GM12874 (cell line): Measurements from ENCODE around the gene TRPM5.

ENCODE experiments used
- TF ChIP-seq, protein P1 (sequence below): IDR thresholded peaks from 2 replicates; pipeline ENCODE4 v1.5.1; 2011; ENCODE audit warnings: low read depth, mild to moderate bottlenecking, control low read depth, low read length, moderate library complexity; ENCODE audit not compliant: insufficient read depth

Gene TRPM5

DNA sequence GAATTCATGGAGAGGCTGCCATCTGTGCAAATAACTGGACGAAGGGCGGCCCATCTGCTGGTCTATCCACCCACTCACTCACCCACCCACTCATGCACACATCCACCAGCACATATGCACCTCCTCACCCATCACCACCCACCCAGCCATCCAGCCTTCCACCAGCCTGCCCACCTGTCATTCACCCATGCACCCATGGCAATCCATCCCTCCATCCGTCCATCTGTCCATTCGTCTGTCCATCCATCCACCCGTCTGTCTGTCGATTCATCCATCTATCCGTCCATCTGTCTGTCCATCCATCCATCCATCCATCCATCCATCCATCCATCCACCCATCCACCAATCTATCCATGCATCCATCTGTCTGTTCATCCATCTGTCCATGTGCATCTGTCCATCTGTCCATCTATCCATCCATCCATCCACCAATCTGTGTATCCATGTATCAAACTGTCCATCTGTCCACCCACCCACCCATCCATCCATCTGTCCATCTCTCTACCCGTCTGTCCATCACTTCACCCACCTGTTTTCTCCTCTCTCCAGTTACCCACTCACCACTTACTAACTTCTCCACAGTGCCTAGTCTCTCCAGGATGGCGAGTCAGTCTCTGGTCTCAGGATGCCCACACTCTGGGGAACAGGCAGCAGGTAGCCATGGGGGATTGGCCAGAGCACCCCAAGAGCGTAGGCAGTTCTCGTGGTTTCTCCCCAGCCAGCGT is 8.9 kb downstream of the TRPM5 start:
- TF ChIP-seq, protein P1, sequence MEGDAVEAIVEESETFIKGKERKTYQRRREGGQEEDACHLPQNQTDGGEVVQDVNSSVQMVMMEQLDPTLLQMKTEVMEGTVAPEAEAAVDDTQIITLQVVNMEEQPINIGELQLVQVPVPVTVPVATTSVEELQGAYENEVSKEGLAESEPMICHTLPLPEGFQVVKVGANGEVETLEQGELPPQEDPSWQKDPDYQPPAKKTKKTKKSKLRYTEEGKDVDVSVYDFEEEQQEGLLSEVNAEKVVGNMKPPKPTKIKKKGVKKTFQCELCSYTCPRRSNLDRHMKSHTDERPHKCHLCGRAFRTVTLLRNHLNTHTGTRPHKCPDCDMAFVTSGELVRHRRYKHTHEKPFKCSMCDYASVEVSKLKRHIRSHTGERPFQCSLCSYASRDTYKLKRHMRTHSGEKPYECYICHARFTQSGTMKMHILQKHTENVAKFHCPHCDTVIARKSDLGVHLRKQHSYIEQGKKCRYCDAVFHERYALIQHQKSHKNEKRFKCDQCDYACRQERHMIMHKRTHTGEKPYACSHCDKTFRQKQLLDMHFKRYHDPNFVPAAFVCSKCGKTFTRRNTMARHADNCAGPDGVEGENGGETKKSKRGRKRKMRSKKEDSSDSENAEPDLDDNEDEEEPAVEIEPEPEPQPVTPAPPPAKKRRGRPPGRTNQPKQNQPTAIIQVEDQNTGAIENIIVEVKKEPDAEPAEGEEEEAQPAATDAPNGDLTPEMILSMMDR: no peak

DNA sequence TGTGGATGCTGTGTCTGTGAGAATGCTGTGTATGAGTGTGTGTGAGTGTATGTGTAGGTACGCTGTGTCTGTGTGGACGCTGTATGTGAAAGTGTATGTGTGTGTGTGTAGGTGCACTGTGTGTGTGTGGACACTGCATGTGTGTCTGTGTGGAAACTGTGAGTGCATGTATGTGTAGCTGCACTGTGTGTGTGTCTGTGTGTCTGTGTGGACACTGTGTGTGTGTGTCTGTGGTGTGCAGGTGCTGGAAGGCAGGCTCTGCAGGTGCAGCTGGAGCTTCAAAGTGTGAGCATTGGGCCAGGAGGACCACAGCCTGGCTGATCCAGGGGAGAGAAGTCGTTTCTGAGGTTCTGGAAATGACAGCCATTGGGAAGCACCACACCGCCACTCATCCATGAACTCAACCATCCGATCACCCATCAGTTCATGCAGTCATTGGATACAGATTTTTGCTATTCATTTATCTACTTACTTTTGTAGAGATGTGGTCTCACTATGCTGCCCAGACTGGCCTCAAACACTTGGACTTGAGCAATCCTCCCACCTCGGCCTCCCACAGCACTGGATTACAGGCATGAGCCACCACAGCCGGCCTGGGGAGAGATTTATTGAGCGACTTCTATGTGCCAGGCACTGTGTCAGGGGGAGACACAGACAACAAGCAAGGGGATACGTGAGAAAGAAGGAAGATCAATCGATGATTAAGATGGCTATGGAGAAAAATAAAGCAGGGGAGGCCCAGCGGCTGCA is 9.6 kb downstream of the TRPM5 start:
- TF ChIP-seq, protein P1: no peak

DNA sequence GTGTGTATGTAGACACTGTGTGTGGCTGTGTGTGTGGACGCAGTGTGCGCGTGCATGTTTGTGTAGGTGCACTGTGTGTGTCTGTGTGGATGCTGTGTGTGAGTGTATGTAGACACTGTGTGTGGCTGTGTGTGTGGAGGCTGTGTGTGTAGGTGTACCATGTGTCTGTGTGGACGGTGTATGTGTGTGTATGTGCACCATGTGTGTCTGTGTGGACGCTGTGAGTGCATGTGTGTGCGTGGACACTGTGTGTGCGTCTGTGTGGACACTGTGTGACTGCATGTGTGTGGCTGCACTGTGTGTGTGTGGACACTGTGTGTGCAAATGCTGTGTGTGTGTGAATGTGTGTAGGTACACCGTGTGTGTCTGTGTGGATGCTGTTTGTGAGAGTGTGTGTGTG is 10.3 kb downstream of the TRPM5 start:
- TF ChIP-seq, protein P1: no peak

DNA sequence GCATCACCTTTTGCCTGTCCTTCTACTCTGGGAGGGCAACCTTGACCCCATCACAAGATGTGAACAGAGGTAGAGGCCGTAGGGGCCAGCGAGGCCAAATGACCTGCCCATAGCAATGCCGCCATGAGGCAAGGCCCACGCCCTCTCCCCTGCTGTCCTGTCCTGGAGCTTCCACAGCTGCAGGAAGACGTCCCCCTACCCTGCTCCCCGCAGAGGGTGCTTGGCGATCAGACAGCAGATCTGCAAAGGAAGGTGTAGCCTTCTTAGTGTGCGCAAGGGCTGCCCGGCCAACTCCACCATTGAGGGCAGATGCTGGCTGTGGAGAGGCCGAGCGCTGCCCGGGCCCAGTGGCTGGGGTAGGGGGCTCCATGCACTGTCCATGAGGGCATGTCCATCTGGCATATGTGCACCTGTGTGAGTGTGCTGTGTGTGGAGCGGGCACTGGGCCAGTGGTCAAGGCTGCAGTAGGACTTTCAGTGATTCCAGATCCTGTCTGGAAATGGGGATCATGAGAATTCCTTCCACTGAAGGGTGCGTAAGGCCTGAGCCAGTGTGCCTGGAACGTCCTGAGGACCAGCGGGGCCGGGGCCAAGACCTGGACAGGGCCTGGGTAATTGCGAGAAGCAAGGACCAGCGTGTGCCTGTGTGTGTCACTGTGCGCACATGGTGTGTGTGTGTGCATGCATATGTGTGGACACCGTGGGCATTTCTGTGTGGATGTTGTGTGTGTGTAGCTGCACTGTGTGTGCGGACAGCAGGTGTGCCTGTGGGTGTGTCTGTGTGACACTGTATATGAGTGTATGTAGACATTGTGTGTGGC is 11.0 kb downstream of the TRPM5 start:
- TF ChIP-seq, protein P1: no peak

DNA sequence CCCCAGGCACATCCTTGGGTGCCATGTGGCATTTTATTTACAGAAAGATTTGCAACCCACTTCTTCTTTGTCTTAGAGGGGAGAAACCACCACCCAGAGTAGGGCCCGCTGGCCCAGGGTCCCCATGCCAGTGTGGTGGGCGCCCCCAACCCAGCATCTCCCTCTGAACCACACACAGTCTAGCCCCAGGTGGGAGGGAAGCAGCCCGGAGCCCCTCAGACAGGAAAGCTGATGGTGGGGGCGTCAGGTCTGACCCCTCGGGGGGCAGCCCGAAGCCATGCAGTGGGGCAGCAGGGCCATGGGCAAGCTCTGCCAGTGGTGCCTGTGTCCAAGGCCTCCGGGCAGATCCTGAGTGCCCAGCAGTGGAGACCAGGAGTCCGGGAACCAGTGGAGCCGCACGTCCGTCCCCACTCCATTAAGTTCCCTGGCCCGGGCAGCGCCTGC is 11.7 kb downstream of the TRPM5 start:
- TF ChIP-seq, protein P1: no peak

DNA sequence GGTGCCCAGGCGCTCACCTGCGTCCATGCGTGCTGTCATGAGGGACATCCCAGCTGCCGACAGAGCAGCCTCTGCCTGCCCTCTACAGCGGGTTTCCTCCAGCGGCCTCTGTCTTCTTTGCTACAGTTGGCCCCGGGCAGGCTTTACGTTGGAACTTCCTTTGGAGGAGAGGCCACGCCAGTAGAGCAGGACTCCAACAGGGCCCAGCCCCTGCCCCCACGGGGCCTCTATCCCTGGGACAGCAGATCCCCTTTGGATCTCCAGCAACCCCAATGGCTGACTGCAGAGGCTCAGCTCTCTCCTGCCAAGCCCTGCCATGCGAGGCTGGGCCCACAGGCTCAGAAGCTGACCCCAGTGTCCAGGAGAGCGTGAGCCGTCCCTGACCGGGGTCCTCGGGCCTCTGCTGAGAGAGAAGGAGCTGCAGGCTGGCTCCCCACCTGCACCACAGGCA is 12.1 kb downstream of the TRPM5 start:
- TF ChIP-seq, protein P1: no peak

DNA sequence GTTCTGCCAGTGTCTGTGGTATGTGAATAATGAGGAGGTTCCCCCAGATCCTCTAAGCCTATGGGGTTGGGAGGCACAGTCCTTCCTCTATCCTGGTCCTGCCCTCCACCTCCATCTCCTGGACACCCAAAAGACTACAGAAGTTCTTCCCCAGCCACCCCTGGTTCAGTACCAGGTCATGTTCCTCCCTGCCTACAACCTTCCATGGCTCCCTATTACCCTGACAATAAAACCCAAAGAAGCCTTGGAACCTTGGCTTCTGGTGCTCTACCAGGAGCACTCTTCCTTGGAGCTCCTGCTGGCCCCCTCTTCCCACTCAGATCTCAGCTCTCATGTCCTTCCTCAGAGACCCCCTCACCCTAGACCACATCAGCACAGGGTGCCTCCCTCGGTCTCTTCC is 12.9 kb downstream of the TRPM5 start:
- TF ChIP-seq, protein P1: no peak
